ENCODE results near the gene RXRA.

DNA sequence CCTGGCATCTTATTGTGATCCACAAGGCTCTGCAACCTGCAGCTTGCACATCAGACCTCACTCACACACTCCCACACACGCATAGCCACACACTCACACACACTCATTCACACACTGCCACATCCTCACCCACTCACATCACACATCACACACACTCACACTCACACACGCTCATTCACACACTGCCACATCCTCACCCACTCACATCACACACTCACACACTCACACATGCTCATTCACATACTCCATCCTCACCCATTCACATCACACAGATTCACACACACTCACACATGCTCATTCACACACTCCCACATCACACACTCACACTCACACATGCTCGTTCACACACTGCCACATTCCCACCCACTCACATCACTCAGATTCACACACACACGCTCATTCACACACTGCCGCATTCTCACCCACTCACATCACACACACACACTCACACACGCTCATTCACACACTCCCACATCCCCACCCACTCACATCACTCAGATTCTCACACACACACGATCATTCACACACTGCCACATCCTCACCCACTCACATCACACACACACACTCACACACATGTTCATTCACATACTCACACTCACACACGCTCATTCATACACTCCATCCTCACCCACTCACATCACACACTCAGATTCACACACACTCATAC is 47.1 kb upstream of the RXRA start:
- TF ChIP-seq, protein P1, sequence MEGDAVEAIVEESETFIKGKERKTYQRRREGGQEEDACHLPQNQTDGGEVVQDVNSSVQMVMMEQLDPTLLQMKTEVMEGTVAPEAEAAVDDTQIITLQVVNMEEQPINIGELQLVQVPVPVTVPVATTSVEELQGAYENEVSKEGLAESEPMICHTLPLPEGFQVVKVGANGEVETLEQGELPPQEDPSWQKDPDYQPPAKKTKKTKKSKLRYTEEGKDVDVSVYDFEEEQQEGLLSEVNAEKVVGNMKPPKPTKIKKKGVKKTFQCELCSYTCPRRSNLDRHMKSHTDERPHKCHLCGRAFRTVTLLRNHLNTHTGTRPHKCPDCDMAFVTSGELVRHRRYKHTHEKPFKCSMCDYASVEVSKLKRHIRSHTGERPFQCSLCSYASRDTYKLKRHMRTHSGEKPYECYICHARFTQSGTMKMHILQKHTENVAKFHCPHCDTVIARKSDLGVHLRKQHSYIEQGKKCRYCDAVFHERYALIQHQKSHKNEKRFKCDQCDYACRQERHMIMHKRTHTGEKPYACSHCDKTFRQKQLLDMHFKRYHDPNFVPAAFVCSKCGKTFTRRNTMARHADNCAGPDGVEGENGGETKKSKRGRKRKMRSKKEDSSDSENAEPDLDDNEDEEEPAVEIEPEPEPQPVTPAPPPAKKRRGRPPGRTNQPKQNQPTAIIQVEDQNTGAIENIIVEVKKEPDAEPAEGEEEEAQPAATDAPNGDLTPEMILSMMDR (CRISPR knock-in tag; IDR thresholded peaks at IDR 0.05), result no peak
- TF ChIP-seq POLR2A (IDR thresholded peaks at IDR 0.05; ENCODE audit: insufficient read depth in 1 of 2, low read depth in 2 of 2, low read length in 2 of 2), result no peak
